Measurements from ENCODE around the gene MRPL21. TPM values are rescaled to one million over a fixed set of nuclear protein-coding genes. Genes with fewer than 3 reads are reported as not detected.

MRPL21 gene
- total RNA-seq = 53.2 and 75.9 TPM in 2 replicates

GRCh38 chr11:68903288-68904247 is at the start of gene MRPL21, which contains the start of gene IGHMBP2:
TSS of gene MRPL21 (minus strand) at chr11:68903832. CDS start at chr11:68903810, 22 bp downstream.
TSS of gene IGHMBP2 (plus strand) at chr11:68903891. CDS start at chr11:68903953, 62 bp downstream.

DNA sequence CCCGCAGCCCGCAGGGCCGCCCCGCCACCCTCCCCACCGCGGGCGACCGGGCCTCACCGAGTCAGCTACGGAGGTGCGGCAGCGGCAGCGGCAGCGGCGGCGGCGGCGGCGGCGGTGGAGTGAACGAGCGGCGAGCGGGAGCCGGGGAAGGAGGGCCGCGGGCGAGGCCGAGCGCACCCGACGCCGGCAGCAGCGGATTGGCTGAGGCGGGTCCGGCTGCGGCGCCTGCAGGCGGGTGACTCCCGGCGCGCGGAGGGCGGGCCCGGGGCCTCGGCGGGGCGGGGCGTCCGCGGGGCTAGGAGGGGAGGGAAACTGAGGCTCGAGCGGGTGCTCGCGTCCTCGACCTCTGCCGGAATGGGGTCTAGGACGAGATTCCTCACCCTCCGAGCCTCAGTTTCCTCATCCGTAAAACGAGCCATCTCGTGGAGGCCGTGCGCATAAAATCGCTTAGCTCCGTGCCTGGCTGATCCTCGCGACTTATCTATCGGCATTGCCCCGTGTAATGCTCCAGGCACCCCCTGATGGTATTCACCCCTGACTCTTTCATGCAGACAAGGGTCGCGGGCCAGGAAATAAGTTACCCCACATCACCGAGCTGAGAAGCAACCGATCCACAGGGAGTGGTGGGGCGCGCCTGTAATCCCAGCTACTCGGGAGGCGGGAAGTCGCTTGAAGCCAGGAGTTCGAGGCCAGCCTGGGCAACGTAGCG is 61.8 kb downstream of the MRPL21 start, which contains the start of gene CPT1A:
TSS of gene CPT1A (minus strand) at position 199 of the 709 bp plus-strand sequence. CDS start 26,442 bp downstream, outside the sequence.

Other genes starting within 250 kb of the MRPL21 start
- 2.2 and 25.4 TPM in 2 replicates for gene GAL, start 219.3 kb downstream of the MRPL21 start, total RNA-seq
- 5.1 and 8.3 TPM in 2 replicates for gene TESMIN, start 152.3 kb downstream of the MRPL21 start, total RNA-seq
- 1.3 and 11.9 TPM in 2 replicates for gene CPT1A, start 61.9 kb downstream of the MRPL21 start, total RNA-seq
- gene IGHMBP2, start 59 bp upstream of the MRPL21 start, total RNA-seq = 10.3 and 12.2 TPM in 2 replicates
- not detected in 2 replicates for gene MRGPRD, start 77.2 kb upstream of the MRPL21 start, total RNA-seq
- 3.6 and 5.6 TPM in 2 replicates for gene MRGPRF, start 109.4 kb upstream of the MRPL21 start, total RNA-seq
- 9.8 and 10.5 TPM in 2 replicates for gene TPCN2, start 145.1 kb upstream of the MRPL21 start, total RNA-seq

Measured in mesangial cell (primary cell).